GM23338 (cell line): Measurements from ENCODE around the gene GON7. TPM values are rescaled to one million over a fixed set of nuclear protein-coding genes. Genes with fewer than 3 reads are reported as not detected.
"Not testable (repeated sequence)": the region's sequence is repeated elsewhere in the genome, so short reads cannot be mapped to it uniquely, and the experiment has no call there.

Source experiments
- ATAC-seq: fragments of 200-7000 bp; cut with Tn5 transposase; 3 replicates; pipeline ENCODE4 v1.9.1; 2020
- DNase-seq: peaks from one replicate; pipeline ENCODE4 v3.0.0-alpha.2; 2015; ENCODE audit warnings: low spot score
- H2AFZ ChIP-seq: fragments of 200-600 bp; sonication (generic); 2 replicates; pipeline ENCODE4 v1.8.0; 2016; ENCODE audit warnings: antibody characterized with exemption, mild to moderate bottlenecking, moderate library complexity
- H3F3A ChIP-seq: fragments of 200-600 bp; sonication (generic); replicated peaks from 2 replicates; pipeline ENCODE4 v1.8.0; 2017; ENCODE audit warnings: antibody characterized with exemption, mixed run types, low read depth
- H3K27ac ChIP-seq: fragments of 200-600 bp; sonication (generic); 2 replicates; pipeline ENCODE4 v1.6.1; 2016; ENCODE audit warnings: low read depth
- H3K27me3 ChIP-seq: fragments of 200-600 bp; sonication (generic); 2 replicates; pipeline ENCODE4 v1.8.0; 2016; ENCODE audit warnings: mild to moderate bottlenecking, mixed run types, moderate library complexity; ENCODE audit not compliant: insufficient read depth
- H3K36me3 ChIP-seq: fragments of 200-600 bp; sonication (generic); 2 replicates; pipeline ENCODE4 v1.8.0; 2016; ENCODE audit warnings: mild to moderate bottlenecking; ENCODE audit not compliant: insufficient read depth
- H3K4me1 ChIP-seq: fragments of 200-600 bp; sonication (generic); 2 replicates; pipeline ENCODE4 v1.8.0; 2016; ENCODE audit warnings: mild to moderate bottlenecking, moderate library complexity; ENCODE audit not compliant: insufficient read depth
- H3K4me2 ChIP-seq: fragments of 200-600 bp; sonication (generic); 2 replicates; pipeline ENCODE4 v1.7.1; 2017; ENCODE audit warnings: mixed run types
- H3K4me3 ChIP-seq: fragments of 200-600 bp; sonication (generic); 2 replicates; pipeline ENCODE4 v1.6.1; 2016; ENCODE audit warnings: mixed run types
- H3K79me2 ChIP-seq: fragments of 200-600 bp; sonication (generic); replicated peaks from 2 replicates; pipeline ENCODE4 v1.8.0; 2017; ENCODE audit warnings: mild to moderate bottlenecking; ENCODE audit not compliant: insufficient read depth
- H3K9me2 ChIP-seq: fragments of 200-600 bp; sonication (generic); 2 replicates; pipeline ENCODE4 v1.8.0; 2017; ENCODE audit not compliant: insufficient read depth
- H4K20me1 ChIP-seq: fragments of 200-600 bp; sonication (generic); replicated peaks from 2 replicates; pipeline ENCODE4 v1.8.0; 2017; ENCODE audit warnings: mild to moderate bottlenecking; ENCODE audit not compliant: insufficient read depth
- H3K27ac Mint-ChIP-seq: 2 replicates; pipeline ENCODE4 v1.8.0; 2020; ENCODE audit warnings: inconsistent platforms, mild to moderate bottlenecking, moderate library complexity, mixed read lengths
- H3K27me3 Mint-ChIP-seq: 3 replicates; pipeline ENCODE4 v1.8.0; 2022; ENCODE audit warnings: low read depth, mild to moderate bottlenecking, moderate library complexity, mixed read lengths, inconsistent platforms; ENCODE audit not compliant: insufficient read depth, poor library complexity
- H3K36me3 Mint-ChIP-seq: 3 replicates; pipeline ENCODE4 v1.8.0; 2021; ENCODE audit warnings: low read depth, mild to moderate bottlenecking, inconsistent platforms, moderate library complexity, mixed read lengths
- H3K4me1 Mint-ChIP-seq: 3 replicates; pipeline ENCODE4 v1.8.0; 2020; ENCODE audit warnings: mild to moderate bottlenecking, inconsistent platforms, mixed read lengths
- H3K4me3 Mint-ChIP-seq: 3 replicates; pipeline ENCODE4 v1.8.0; 2021; ENCODE audit warnings: moderate library complexity, mild to moderate bottlenecking, inconsistent platforms, mixed read lengths
- H3K9me3 Mint-ChIP-seq: 3 replicates; pipeline ENCODE4 v1.8.0; 2020; ENCODE audit warnings: moderate library complexity, mild to moderate bottlenecking, inconsistent platforms, mixed read lengths
- CREB1 ChIP-seq: fragments of 250-450 bp; sonication (Bioruptor Pico); IDR thresholded peaks from 2 replicates; pipeline ENCODE4 v1.5.0; 2020; ENCODE audit warnings: low read depth, mild to moderate bottlenecking, moderate library complexity
- EZH2phosphoT487 ChIP-seq: fragments of 200-600 bp; sonication (generic); IDR thresholded peaks from one replicate; pipeline ENCODE4 v1.8.1; 2018; ENCODE audit warnings: antibody characterized with exemption; ENCODE audit not compliant: unreplicated experiment
- NANOG ChIP-seq: IDR thresholded peaks from 2 replicates; pipeline ENCODE4 v1.6.1; 2016; ENCODE audit warnings: antibody characterized with exemption, borderline replicate concordance
- POLR2AphosphoS5 ChIP-seq: IDR thresholded peaks from 2 replicates; pipeline ENCODE4 v1.6.1; 2016; ENCODE audit warnings: antibody characterized with exemption, low read depth
- ZNF114 ChIP-seq: fragments of 250-450 bp; sonication (Bioruptor Pico); IDR thresholded peaks from 2 replicates; pipeline ENCODE4 v1.5.0; 2020; ENCODE audit warnings: mild to moderate bottlenecking, moderate library complexity
- polyA plus RNA-seq: library from polyadenylated mRNA; unstranded; fragments of >200 nt; fragmentation: Nextera tagmentation; extraction: Ambion mirVana; gene quantifications from 2 replicates; pipeline ENCODE4 v1.2.1, GENCODE V29; 2016
- total RNA-seq: library from RNA; depleted of rRNA; stranded (reverse); fragments of >200 nt; shearing (Covaris generic); gene quantifications from 2 replicates; pipeline ENCODE4 v1.2.3, GENCODE V29; 2014
- TF ChIP-seq, protein P1 (sequence below): IDR thresholded peaks from 2 replicates; pipeline ENCODE4 v1.6.1; 2016; ENCODE audit warnings: antibody characterized with exemption
- TF ChIP-seq, protein P2 (sequence below): IDR thresholded peaks from one replicate; pipeline ENCODE4 v1.6.1; 2018; ENCODE audit warnings: antibody characterized with exemption; ENCODE audit not compliant: unreplicated experiment
- TF ChIP-seq, protein P3 (sequence below): fragments of 250-450 bp; sonication (Bioruptor Pico); IDR thresholded peaks from 2 replicates; pipeline ENCODE4 v1.5.0; 2020; ENCODE audit warnings: mild to moderate bottlenecking, moderate library complexity

Gene GON7
- total and polyA plus RNA-seq, 2 experiments from 2014 or later: 12.8 to 16.6 TPM

DNA sequence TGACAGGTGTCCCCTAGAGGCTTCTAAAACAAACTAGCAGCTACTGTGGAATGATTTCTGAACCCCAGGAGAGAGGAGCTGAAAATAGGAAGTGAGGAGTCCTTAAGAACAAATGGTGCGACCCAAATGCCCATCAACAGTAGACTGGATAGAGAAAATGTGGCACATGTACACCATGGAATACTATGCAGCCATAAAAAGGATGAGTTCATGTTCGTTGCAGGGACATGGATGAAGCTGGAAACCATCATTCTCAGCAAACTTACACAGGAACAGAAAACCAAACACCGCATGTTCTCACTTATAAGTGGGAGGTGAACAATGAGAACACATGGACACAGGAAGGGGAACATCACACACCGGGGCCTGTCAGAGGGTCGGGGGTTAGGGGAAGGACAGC, 26.2 kb upstream of the GON7 start:
- not testable (repeated sequence) for H3K4me1 ChIP-seq, H3K79me2 ChIP-seq, H3K27ac ChIP-seq, H3K4me3 ChIP-seq, DNase-seq, H3K27ac Mint-ChIP-seq, H3F3A ChIP-seq, H3K9me3 Mint-ChIP-seq, ATAC-seq, H2AFZ ChIP-seq, H3K36me3 ChIP-seq, H3K27me3 ChIP-seq, H4K20me1 ChIP-seq, H3K4me3 Mint-ChIP-seq, H3K27me3 Mint-ChIP-seq, H3K4me1 Mint-ChIP-seq, H3K9me2 ChIP-seq, H3K4me2 ChIP-seq
- H3K36me3 Mint-ChIP-seq: peaks cover 12% of the 10 kb centered on the region

DNA sequence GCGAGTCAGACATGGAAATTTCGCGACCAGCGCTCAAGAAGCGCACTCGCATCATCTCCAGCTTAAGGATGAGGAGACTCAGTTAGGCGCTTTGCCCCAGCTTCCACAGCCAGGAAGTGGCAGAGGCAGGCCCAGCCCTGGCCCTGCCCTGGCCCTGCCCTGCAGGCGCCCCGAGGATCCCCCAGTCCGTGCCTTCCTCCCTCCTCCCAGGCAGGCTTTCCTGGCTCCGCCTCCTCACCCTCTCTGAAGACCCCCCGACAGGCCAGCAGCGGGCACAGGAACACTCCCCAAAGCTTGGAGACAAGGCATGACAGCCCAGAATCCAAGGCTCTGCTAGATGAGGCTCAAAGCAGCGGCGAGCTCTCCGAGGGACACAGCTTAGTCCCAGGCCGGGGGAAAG, 25.3 kb upstream of the GON7 start:
- no peaks in the 10 kb centered on the region for H3K79me2 ChIP-seq
- no peak overlapping the region for H3K4me3 Mint-ChIP-seq
- peak overlapping the region; percentile 38 for H2AFZ ChIP-seq
- H3K9me2 ChIP-seq: no peaks in the 10 kb centered on the region
- peaks cover 7% of the 10 kb centered on the region for H3K27me3 Mint-ChIP-seq
- TF ChIP-seq, protein P1, sequence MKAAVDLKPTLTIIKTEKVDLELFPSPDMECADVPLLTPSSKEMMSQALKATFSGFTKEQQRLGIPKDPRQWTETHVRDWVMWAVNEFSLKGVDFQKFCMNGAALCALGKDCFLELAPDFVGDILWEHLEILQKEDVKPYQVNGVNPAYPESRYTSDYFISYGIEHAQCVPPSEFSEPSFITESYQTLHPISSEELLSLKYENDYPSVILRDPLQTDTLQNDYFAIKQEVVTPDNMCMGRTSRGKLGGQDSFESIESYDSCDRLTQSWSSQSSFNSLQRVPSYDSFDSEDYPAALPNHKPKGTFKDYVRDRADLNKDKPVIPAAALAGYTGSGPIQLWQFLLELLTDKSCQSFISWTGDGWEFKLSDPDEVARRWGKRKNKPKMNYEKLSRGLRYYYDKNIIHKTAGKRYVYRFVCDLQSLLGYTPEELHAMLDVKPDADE: no peak
- TF ChIP-seq, protein P2, sequence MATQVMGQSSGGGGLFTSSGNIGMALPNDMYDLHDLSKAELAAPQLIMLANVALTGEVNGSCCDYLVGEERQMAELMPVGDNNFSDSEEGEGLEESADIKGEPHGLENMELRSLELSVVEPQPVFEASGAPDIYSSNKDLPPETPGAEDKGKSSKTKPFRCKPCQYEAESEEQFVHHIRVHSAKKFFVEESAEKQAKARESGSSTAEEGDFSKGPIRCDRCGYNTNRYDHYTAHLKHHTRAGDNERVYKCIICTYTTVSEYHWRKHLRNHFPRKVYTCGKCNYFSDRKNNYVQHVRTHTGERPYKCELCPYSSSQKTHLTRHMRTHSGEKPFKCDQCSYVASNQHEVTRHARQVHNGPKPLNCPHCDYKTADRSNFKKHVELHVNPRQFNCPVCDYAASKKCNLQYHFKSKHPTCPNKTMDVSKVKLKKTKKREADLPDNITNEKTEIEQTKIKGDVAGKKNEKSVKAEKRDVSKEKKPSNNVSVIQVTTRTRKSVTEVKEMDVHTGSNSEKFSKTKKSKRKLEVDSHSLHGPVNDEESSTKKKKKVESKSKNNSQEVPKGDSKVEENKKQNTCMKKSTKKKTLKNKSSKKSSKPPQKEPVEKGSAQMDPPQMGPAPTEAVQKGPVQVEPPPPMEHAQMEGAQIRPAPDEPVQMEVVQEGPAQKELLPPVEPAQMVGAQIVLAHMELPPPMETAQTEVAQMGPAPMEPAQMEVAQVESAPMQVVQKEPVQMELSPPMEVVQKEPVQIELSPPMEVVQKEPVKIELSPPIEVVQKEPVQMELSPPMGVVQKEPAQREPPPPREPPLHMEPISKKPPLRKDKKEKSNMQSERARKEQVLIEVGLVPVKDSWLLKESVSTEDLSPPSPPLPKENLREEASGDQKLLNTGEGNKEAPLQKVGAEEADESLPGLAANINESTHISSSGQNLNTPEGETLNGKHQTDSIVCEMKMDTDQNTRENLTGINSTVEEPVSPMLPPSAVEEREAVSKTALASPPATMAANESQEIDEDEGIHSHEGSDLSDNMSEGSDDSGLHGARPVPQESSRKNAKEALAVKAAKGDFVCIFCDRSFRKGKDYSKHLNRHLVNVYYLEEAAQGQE: no peak
- no peak for TF ChIP-seq NANOG
- no peak for TF ChIP-seq ZNF114 (CRISPR knock-in tag)
- TF ChIP-seq POLR2AphosphoS5: no peak
- TF ChIP-seq CREB1 (CRISPR knock-in tag): no peak
- TF ChIP-seq, protein P3, sequence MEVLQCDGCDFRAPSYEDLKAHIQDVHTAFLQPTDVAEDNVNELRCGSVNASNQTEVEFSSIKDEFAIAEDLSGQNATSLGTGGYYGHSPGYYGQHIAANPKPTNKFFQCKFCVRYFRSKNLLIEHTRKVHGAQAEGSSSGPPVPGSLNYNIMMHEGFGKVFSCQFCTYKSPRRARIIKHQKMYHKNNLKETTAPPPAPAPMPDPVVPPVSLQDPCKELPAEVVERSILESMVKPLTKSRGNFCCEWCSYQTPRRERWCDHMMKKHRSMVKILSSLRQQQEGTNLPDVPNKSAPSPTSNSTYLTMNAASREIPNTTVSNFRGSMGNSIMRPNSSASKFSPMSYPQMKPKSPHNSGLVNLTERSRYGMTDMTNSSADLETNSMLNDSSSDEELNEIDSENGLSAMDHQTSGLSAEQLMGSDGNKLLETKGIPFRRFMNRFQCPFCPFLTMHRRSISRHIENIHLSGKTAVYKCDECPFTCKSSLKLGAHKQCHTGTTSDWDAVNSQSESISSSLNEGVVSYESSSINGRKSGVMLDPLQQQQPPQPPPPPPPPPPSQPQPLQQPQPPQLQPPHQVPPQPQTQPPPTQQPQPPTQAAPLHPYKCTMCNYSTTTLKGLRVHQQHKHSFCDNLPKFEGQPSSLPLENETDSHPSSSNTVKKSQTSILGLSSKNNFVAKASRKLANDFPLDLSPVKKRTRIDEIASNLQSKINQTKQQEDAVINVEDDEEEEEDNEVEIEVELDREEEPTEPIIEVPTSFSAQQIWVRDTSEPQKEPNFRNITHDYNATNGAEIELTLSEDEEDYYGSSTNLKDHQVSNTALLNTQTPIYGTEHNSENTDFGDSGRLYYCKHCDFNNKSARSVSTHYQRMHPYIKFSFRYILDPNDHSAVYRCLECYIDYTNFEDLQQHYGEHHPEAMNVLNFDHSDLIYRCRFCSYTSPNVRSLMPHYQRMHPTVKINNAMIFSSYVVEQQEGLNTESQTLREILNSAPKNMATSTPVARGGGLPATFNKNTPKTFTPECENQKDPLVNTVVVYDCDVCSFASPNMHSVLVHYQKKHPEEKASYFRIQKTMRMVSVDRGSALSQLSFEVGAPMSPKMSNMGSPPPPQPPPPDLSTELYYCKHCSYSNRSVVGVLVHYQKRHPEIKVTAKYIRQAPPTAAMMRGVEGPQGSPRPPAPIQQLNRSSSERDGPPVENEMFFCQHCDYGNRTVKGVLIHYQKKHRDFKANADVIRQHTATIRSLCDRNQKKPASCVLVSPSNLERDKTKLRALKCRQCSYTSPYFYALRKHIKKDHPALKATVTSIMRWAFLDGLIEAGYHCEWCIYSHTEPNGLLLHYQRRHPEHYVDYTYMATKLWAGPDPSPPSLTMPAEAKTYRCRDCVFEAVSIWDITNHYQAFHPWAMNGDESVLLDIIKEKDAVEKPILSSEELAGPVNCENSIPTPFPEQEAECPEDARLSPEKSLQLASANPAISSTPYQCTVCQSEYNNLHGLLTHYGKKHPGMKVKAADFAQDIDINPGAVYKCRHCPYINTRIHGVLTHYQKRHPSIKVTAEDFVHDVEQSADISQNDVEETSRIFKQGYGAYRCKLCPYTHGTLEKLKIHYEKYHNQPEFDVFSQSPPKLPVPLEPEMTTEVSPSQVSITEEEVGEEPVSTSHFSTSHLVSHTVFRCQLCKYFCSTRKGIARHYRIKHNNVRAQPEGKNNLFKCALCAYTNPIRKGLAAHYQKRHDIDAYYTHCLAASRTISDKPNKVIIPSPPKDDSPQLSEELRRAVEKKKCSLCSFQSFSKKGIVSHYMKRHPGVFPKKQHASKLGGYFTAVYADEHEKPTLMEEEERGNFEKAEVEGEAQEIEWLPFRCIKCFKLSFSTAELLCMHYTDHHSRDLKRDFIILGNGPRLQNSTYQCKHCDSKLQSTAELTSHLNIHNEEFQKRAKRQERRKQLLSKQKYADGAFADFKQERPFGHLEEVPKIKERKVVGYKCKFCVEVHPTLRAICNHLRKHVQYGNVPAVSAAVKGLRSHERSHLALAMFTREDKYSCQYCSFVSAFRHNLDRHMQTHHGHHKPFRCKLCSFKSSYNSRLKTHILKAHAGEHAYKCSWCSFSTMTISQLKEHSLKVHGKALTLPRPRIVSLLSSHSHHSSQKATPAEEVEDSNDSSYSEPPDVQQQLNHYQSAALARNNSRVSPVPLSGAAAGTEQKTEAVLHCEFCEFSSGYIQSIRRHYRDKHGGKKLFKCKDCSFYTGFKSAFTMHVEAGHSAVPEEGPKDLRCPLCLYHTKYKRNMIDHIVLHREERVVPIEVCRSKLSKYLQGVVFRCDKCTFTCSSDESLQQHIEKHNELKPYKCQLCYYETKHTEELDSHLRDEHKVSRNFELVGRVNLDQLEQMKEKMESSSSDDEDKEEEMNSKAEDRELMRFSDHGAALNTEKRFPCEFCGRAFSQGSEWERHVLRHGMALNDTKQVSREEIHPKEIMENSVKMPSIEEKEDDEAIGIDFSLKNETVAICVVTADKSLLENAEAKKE (CRISPR knock-in tag): no peak
- no peak for TF ChIP-seq EZH2phosphoT487
- no peaks in the 10 kb centered on the region for H3K4me1 ChIP-seq
- H3K4me1 Mint-ChIP-seq: no peaks in the 10 kb centered on the region; the same call in 2 of the 3 replicates
- DNase-seq (no peak), ATAC-seq (peak; percentile 41)
- no peaks in the 10 kb centered on the region for H3K27me3 ChIP-seq
- H3K27ac Mint-ChIP-seq: no peak overlapping the region
- H3K27ac ChIP-seq: no peak overlapping the region
- H3K9me3 Mint-ChIP-seq: no peaks in the 10 kb centered on the region
- no peak overlapping the region for H3K4me3 ChIP-seq
- H3K4me2 ChIP-seq: no peak overlapping the region
- H3K36me3 ChIP-seq: 0 out of 2 replicates have a peak, but pooled peaks cover 1% of the 10 kb centered on the region
- H4K20me1 ChIP-seq: no peaks in the 10 kb centered on the region
- H3K36me3 Mint-ChIP-seq: peaks cover 21% of the 10 kb centered on the region
- H3F3A ChIP-seq: no peaks in the 10 kb centered on the region
